Measurements from ENCODE around the gene USF3.

The USF3 gene

DNA sequence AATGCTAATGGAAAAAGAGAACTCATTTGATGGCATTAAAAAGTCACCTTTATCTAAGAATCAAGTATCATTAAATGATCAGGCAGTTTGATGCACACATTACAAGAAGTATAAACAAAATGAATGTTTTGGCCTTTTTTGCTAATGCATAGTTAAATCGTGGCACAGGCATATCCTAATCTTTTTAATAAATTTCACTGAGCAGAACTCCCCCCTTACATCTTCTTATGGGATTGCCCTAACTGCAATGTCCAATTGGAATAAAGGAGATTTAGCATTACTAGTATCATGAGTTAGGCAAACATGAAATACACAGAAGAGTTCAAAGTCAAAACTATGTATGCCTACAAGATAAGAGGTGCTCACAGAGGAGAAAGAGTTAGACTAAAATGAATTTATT lies 32.7 kb downstream of the USF3 start:
- no peak overlapping the region for H3K4me3 ChIP-seq (ENCODE audit: low read depth, low read length)
- TF ChIP-seq, protein P1, sequence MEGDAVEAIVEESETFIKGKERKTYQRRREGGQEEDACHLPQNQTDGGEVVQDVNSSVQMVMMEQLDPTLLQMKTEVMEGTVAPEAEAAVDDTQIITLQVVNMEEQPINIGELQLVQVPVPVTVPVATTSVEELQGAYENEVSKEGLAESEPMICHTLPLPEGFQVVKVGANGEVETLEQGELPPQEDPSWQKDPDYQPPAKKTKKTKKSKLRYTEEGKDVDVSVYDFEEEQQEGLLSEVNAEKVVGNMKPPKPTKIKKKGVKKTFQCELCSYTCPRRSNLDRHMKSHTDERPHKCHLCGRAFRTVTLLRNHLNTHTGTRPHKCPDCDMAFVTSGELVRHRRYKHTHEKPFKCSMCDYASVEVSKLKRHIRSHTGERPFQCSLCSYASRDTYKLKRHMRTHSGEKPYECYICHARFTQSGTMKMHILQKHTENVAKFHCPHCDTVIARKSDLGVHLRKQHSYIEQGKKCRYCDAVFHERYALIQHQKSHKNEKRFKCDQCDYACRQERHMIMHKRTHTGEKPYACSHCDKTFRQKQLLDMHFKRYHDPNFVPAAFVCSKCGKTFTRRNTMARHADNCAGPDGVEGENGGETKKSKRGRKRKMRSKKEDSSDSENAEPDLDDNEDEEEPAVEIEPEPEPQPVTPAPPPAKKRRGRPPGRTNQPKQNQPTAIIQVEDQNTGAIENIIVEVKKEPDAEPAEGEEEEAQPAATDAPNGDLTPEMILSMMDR (IDR thresholded peaks at IDR 0.05; ENCODE audit: insufficient read depth, low read depth, low read length, missing control alignments) = no peak
- DNase-seq (ENCODE audit: low read depth) = no peak

DNA sequence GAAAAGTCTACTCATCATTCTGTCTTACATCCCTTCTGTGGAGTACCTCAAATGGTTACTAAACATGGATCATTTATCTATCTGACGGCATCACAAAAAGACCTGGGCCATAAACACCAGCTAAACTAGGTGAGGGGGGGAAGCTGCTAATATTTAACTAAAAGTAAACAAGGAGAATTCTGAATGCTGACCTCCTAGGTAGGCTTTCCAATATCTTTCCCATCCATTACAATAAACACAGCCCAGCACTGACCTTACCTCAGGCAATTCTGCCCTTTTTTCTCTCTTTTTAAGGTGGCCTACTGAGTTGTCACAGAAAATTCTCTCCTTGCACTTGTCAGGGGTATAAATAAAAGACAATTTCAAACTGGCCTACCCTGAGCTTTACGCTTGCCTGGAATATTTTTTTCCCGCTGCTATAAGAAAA lies 33.1 kb downstream of the USF3 start:
- TF ChIP-seq, protein P1 (IDR thresholded peaks at IDR 0.05; ENCODE audit: insufficient read depth, low read depth, low read length, missing control alignments) = no peak
- H3K4me3 ChIP-seq (ENCODE audit: low read depth, low read length) = no peak overlapping the region
- DNase-seq (ENCODE audit: low read depth) = no peak

DNA sequence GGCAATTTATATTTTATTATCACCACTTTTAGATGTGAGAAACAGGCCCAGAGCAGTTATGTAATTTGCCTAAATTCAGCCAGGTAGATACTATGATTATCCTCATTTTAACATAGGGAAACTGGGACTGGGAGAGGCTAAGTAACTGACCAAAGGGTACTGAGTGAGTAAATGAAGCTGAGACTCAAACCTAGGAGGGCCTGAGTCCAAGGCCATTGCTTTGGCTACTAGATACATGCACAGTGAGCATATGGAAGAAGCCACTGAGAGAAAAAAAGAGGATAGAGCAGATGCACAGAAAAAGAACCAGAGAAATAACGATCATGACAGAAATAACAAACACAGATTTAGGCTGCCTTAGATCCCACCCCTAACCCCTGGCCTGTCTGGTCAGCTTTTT lies 33.6 kb downstream of the USF3 start:
- H3K4me3 ChIP-seq (ENCODE audit: low read depth, low read length) = no peak overlapping the region
- no peak for DNase-seq (ENCODE audit: low read depth)
- TF ChIP-seq, protein P1 (IDR thresholded peaks at IDR 0.05; ENCODE audit: insufficient read depth, low read depth, low read length, missing control alignments) = no peak

DNA sequence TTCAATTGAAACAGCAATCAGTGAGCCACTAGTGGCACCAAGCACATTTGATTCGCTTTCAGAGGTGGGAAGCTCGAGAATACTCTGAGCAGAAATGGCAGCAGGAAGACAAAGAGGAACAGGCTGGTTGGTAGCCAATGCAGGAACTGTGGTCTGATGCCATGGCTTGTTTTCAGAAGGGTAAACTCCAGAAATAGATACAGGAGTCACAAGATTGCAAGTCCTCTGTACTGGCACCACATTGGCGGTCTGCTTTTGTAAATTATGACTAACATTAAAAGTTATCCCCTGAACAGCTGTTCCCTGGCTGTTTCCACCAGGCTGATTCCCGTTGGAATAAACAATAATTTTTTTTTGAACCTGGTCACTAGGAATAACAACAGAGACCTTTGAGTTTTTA lies 35.5 kb downstream of the USF3 start:
- peak; percentile 17 for DNase-seq (ENCODE audit: low read depth)
- no peak overlapping the region for H3K4me3 ChIP-seq (ENCODE audit: low read depth, low read length)
- TF ChIP-seq, protein P1 (IDR thresholded peaks at IDR 0.05; ENCODE audit: insufficient read depth, low read depth, low read length, missing control alignments) = no peak

DNA sequence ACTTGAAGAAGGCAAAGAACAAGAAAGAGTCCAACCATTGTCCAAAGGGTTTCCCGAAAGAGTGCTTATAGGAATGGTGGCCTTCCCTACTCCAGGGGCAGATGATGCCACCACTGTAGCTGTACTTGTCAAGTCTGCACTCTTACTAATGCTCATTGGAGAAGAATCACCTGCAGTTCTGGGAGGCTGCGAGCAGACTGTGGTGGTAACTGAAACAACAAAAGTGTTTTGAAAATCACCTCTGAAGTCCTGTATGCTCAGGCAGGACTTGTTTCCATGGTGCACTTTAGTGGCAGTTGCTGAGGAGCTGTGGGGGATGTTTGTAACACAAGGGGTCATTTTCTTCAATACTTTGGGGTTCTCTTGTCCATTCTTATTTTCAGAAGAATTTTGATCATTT lies 36.0 kb downstream of the USF3 start:
- DNase-seq (ENCODE audit: low read depth) = peak; percentile 47
- H3K4me3 ChIP-seq (ENCODE audit: low read depth, low read length) = no peak overlapping the region
- TF ChIP-seq, protein P1 (IDR thresholded peaks at IDR 0.05; ENCODE audit: insufficient read depth, low read depth, low read length, missing control alignments) = no peak

DNA sequence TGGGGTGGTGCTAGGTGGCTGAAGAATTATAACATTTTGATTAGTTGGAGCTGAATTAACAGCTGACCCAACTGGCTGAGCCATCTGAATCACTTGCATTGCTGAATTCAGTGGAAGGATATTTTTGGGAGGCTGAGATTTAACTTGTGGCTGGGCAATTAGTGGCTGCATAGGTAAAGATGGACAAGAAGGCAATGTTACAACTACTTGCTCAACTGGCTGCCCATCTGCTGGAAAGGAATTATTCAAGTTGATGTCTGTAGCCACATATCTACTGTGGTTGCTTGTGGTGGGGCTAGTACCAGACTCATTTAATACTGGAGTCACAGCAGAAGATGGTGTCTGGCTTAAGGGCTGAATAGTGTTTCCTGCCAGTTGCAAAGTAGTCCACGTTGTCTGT lies 36.4 kb downstream of the USF3 start:
- TF ChIP-seq, protein P1 (IDR thresholded peaks at IDR 0.05; ENCODE audit: insufficient read depth, low read depth, low read length, missing control alignments) = no peak
- H3K4me3 ChIP-seq (ENCODE audit: low read depth, low read length) = no peak overlapping the region
- DNase-seq (ENCODE audit: low read depth) = no peak

DNA sequence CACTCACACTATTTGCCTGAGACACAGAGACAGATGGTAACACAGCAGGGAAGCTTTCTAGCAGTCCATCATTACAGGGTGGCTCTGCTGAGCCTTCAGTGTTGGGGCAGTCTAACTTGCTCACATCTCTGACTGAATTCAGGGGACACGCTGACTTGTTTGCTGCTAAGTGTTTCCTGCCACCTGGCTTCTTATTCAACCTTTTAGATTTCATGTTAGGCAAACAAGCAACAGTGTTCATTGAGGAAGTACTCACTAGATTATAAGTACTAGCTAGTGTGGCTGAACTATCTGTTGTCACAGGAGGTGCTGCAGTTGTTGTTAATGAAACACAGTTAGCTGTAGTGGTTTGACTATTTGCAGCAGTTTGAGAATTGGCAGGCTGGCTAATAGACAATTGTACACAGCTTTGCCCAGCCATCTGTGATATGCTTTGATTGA lies 37.3 kb downstream of the USF3 start:
- H3K4me3 ChIP-seq (ENCODE audit: low read depth, low read length) = no peak overlapping the region
- DNase-seq (ENCODE audit: low read depth) = peak; percentile 20
- TF ChIP-seq, protein P1 (IDR thresholded peaks at IDR 0.05; ENCODE audit: insufficient read depth, low read depth, low read length, missing control alignments) = no peak
